DOHH2 (cell line): ENCODE measurements around the gene RGS9.
"Not testable (repeated sequence)": the region's sequence is repeated elsewhere in the genome, so short reads cannot be mapped to it uniquely, and the experiment has no call there.

Experiments
- H3F3A ChIP-seq: fragments of 200-600 bp; sonication (generic), shearing (Covaris generic); 2 replicates; pipeline ENCODE4 v1.6.0; 2016; ENCODE audit warnings: antibody characterized with exemption, mild to moderate bottlenecking; ENCODE audit not compliant: control insufficient read depth, insufficient read depth
- H3K27ac ChIP-seq: fragments of 200-600 bp; sonication (generic); 2 replicates; pipeline ENCODE4 v1.5.1; 2014; ENCODE audit warnings: low read depth, mild to moderate bottlenecking, low read length, moderate library complexity
- H3K27me3 ChIP-seq: fragments of 200-600 bp; sonication (generic); 2 replicates; pipeline ENCODE4 v1.6.1; 2014; ENCODE audit warnings: mild to moderate bottlenecking, low read length, mixed read lengths; ENCODE audit not compliant: control insufficient read depth
- H3K36me3 ChIP-seq: fragments of 200-600 bp; sonication (generic); 2 replicates; pipeline ENCODE4 v1.6.1; 2014; ENCODE audit warnings: mild to moderate bottlenecking, low read length, moderate library complexity, mixed read lengths; ENCODE audit not compliant: control insufficient read depth
- H3K4me1 ChIP-seq: fragments of 200-600 bp; sonication (generic); 2 replicates; pipeline ENCODE4 v1.6.1; 2014; ENCODE audit warnings: mild to moderate bottlenecking, low read length, mixed read lengths; ENCODE audit not compliant: control insufficient read depth
- H3K4me2 ChIP-seq: fragments of 200-600 bp; sonication (generic); 2 replicates; pipeline ENCODE4 v1.6.0; 2014; ENCODE audit warnings: mild to moderate bottlenecking, low read length, moderate library complexity
- H3K4me3 ChIP-seq: fragments of 200-600 bp; sonication (generic); 2 replicates; pipeline ENCODE4 v1.5.1; 2014; ENCODE audit warnings: mild to moderate bottlenecking, low read length, mixed read lengths
- H3K79me2 ChIP-seq: fragments of 200-600 bp; sonication (generic); 2 replicates; pipeline ENCODE4 v1.6.1; 2014; ENCODE audit warnings: mild to moderate bottlenecking, low read length, mixed read lengths; ENCODE audit not compliant: control insufficient read depth
- H3K9me2 ChIP-seq: fragments of 200-600 bp; sonication (generic); replicated peaks from 2 replicates; pipeline ENCODE4 v1.6.1; 2014; ENCODE audit warnings: mild to moderate bottlenecking, low read length, mixed read lengths; ENCODE audit not compliant: control insufficient read depth
- H3K9me3 ChIP-seq: fragments of 200-600 bp; sonication (generic); 2 replicates; pipeline ENCODE4 v1.6.1; 2014; ENCODE audit warnings: antibody characterized with exemption, low read length, mixed read lengths; ENCODE audit not compliant: control insufficient read depth, insufficient read depth
- H4K20me1 ChIP-seq: fragments of 200-600 bp; sonication (generic); 2 replicates; pipeline ENCODE4 v1.6.0; 2014; ENCODE audit warnings: low read depth, mild to moderate bottlenecking, antibody characterized with exemption, low read length, moderate library complexity; ENCODE audit not compliant: control insufficient read depth, insufficient read depth
- EZH2phosphoT487 ChIP-seq: fragments of 200-600 bp; sonication (generic); IDR thresholded peaks from 2 replicates; pipeline ENCODE4 v1.6.1; 2017; ENCODE audit warnings: borderline replicate concordance, mild to moderate bottlenecking, antibody characterized with exemption, low read length, moderate library complexity, mixed read lengths
- TF ChIP-seq, protein P1 (sequence below): fragments of 200-600 bp; sonication (generic); IDR thresholded peaks from one replicate; pipeline ENCODE4 v1.5.1; 2014; ENCODE audit warnings: antibody characterized with exemption, mild to moderate bottlenecking, low read depth, low read length; ENCODE audit not compliant: poor library complexity, severe bottlenecking

RGS9 gene

DNA sequence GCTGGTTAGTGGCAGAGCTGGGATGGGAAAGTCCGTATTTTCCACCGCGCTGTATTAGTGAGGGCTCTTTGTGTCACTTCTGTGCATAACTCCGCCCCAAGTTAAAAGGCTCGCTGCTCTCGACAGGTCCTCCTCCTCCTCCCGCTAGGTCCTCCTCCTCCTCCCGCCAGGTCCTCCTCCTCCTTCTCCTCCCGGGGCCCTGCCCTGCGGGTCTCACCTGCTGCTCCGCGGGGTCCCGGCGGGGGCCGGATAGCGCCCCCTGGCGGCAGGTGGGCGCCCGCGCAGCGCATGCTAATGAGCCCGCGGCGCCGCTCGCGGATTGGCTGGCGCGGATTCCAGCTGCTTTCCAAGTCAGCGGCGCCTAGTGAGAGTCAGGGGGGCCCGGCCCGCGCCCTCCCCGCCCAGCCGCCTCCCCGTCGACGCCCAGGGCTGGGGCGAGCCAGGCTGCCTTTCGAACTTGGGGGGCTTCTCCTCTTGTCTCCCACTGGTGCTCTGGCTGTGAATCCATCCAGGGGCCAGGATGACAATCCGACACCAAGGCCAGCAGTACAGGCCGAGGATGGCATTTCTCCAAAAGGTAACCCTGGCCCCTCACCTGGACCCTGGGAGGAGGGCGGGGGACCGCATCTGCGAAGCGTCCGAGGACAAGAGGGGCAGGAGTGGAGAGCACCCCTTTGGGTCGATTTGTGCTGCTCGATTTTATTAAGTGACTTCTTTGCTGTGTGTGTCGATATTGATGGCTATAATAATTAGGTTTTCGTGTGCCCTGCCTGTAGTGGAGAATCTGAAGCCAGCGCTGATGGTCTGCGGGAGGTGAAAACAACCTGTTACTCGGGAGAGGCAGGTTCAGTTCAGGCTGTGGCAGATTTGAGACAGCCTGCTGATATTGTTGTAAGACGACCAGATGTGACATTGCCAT, at the start of gene RGS9:
RGS9 (plus strand) TSS at position 350 of the 919 bp plus-strand sequence; CDS start at position 521, 171 bp downstream.
- Histone ChIP-seq H4K20me1 (no peaks in the 10 kb centered on the region), H3K27ac (peak within 1 kb of the TSS; percentile 25; the same call in 1 of the 2 replicates)

DNA sequence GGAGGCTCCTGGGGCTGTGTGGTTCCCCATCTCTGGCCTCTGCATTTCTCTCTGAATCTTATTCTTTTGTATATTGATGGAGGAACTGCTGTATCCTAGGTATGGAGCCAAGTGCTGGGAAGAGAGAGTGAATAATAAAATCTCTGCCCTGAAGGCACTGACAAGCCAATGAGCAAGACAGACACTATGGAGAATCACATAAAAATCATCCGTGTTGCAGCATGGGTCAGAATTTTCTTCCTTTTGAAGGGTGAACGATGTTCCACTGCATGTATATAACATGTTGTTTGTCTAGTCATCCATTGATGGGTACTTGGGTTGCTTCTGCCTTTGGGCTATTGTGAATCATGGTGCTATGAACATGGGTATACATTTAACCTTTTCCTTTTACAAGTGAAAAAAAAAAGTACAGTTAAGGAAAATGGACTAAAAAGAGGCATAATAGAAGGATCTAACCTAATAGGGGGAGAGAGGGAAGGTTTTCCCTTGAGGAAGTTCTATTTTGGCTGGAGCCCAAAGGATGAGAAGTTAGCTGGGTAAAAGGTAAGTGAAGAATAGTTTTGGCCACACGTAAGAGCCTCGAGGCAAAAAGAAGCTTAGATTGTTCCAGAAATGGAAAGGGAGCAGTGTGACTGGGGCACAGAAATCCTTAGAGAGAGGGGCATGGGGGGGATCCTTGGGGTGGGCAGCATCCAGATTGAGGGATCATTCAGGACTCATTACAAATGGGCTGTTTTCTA, 48.4 kb upstream of the RGS9 start:
- no peaks in the 10 kb centered on the region for H3K9me2 ChIP-seq
- no peaks in the 10 kb centered on the region for H3K79me2 ChIP-seq
- no peaks in the 10 kb centered on the region for H3K27me3 ChIP-seq
- H3K4me3 ChIP-seq: no peak overlapping the region
- no peak for TF ChIP-seq EZH2phosphoT487
- TF ChIP-seq, protein P1, sequence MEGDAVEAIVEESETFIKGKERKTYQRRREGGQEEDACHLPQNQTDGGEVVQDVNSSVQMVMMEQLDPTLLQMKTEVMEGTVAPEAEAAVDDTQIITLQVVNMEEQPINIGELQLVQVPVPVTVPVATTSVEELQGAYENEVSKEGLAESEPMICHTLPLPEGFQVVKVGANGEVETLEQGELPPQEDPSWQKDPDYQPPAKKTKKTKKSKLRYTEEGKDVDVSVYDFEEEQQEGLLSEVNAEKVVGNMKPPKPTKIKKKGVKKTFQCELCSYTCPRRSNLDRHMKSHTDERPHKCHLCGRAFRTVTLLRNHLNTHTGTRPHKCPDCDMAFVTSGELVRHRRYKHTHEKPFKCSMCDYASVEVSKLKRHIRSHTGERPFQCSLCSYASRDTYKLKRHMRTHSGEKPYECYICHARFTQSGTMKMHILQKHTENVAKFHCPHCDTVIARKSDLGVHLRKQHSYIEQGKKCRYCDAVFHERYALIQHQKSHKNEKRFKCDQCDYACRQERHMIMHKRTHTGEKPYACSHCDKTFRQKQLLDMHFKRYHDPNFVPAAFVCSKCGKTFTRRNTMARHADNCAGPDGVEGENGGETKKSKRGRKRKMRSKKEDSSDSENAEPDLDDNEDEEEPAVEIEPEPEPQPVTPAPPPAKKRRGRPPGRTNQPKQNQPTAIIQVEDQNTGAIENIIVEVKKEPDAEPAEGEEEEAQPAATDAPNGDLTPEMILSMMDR: no peak
- no peaks in the 10 kb centered on the region for H3F3A ChIP-seq
- no peak overlapping the region for H3K4me2 ChIP-seq
- peaks cover 23% of the 10 kb centered on the region for H3K4me1 ChIP-seq
- no peaks in the 10 kb centered on the region for H3K9me3 ChIP-seq
- no peaks in the 10 kb centered on the region for H3K36me3 ChIP-seq
- no peak overlapping the region for H3K27ac ChIP-seq
- no peaks in the 10 kb centered on the region for H4K20me1 ChIP-seq

More for the DNA sequence above, at the start of gene RGS9:
- Histone ChIP-seq H3K4me2 (peak within 1 kb of the TSS; percentile 90), H3K27me3 (no peaks in the 10 kb centered on the region), H3K4me3 (peak within 1 kb of the TSS; percentile 78), H3K79me2 (peaks cover 51% of the 10 kb centered on the region), H3F3A (no peaks in the 10 kb centered on the region), H3K36me3 (peaks cover 8% of the 10 kb centered on the region), H3K9me2 (no peaks in the 10 kb centered on the region), H3K4me1 (peaks cover 69% of the 10 kb centered on the region), H3K9me3 (no peaks in the 10 kb centered on the region)
- TF ChIP-seq EZH2phosphoT487: no peak
- TF ChIP-seq, protein P1: peak; percentile 90

DNA sequence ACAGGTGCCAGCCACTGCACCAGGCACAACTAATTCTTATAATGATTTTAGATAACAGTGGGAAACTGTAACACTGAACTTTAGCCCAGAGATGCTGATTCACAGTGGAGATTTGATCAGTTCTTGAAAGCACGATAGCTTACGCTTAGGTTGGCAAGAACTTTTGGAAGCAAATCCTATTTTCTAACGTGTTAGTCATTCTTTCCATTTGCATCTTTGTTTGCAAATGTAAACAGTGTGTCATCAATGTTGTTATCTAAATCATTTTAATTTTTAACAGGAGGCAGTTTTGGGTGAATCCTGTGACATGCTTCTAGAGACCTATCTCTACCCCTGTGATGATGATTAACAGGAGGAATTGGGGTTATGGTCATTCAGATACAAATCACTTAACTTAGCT, 44.9 kb upstream of the RGS9 start:
- Histone ChIP-seq H3K79me2 (no peaks in the 10 kb centered on the region), H4K20me1 (no peaks in the 10 kb centered on the region), H3K4me2 (no peak overlapping the region), H3K27ac (no peak overlapping the region), H3K9me3 (no peaks in the 10 kb centered on the region), H3K27me3 (no peaks in the 10 kb centered on the region), H3K9me2 (no peaks in the 10 kb centered on the region), H3K36me3 (no peaks in the 10 kb centered on the region), H3K4me3 (no peak overlapping the region), H3F3A (no peaks in the 10 kb centered on the region), H3K4me1 (peaks cover 14% of the 10 kb centered on the region)
- TF ChIP-seq, protein P1: no peak
- TF ChIP-seq EZH2phosphoT487: no peak

DNA sequence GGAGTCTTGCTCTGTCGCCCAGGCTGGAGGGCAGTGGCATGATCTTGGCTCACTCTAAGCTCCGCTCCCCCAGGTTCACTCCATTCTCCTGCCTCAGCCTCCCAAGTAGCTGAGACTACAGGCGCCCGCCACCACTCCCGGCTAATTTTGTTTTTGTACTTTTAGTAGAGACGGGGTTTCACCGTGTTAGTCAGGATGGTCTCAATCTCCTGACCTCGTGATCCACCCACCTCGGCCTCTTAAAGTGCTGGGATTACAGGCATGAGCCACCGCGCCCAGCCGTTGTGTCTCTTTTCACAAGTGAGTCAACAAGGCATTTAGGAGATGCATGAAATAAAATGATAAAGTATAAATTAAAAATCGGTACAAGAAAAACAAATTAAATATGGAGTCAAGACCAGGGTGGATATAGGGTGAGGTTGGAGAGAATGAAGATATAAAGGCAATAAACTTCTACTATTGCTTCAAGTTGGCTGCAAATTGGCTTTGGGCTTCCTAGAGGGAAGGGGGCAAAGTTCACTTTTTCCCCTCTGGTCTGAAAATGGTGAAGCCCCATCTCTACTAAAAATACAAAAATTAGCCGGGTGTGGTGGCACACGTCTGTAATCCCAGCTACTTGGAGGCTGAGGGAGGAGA, 44.3 kb upstream of the RGS9 start:
- not testable (repeated sequence) for H3K36me3 ChIP-seq, H3K27me3 ChIP-seq, H3K9me2 ChIP-seq, H3K27ac ChIP-seq, H3K4me2 ChIP-seq, H3K79me2 ChIP-seq, H3K4me3 ChIP-seq, H3F3A ChIP-seq, H3K9me3 ChIP-seq, H4K20me1 ChIP-seq
- peaks cover 12% of the 10 kb centered on the region for H3K4me1 ChIP-seq
